PC-3 (cell line): Measurements from ENCODE around the gene RASD2.

ENCODE experiments used
- CTCF ChIP-seq: fragments of 300-600 bp; sonication (generic); conservative IDR thresholded peaks from 2 replicates; pipeline ENCODE4 v1.5.1; 2017; ENCODE audit warnings: antibody characterized with exemption, low read depth, mild to moderate bottlenecking, low read length
- EZH2 ChIP-seq: fragments of 300-600 bp; sonication (generic); IDR thresholded peaks from one replicate; pipeline ENCODE4 v1.6.1; 2017; ENCODE audit warnings: antibody characterized with exemption, mild to moderate bottlenecking, low read length; ENCODE audit not compliant: unreplicated experiment

DNA sequence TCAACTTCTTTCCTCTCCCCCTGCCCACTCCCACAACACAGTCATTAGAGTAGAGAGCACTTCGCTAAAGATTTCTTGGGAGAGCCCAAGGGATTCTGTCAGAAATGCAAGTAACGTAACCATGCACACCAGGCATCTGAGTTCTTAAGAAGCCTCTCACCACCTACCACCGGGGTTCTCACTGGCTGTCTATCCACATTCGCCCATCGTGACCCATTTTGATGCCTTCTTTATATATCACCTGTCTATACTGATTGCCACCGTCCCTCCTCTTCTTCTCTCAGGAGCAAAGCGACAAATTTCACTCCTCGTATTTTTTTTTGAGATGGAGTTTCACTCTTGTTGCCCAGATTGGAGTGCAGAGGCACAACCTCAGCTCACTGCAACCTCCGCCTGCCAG, 23.9 kb upstream of the RASD2 start:
- TF ChIP-seq CTCF (no peak), EZH2 (no peak)
